ENCODE results near the gene RYR1.
A peak's percentile ranks its signal among the peaks of the same experiment; 100 is the strongest.
"Not testable (repeated sequence)": the region's sequence is repeated elsewhere in the genome, so short reads cannot be mapped to it uniquely, and the experiment has no call there.

The RYR1 gene

DNA sequence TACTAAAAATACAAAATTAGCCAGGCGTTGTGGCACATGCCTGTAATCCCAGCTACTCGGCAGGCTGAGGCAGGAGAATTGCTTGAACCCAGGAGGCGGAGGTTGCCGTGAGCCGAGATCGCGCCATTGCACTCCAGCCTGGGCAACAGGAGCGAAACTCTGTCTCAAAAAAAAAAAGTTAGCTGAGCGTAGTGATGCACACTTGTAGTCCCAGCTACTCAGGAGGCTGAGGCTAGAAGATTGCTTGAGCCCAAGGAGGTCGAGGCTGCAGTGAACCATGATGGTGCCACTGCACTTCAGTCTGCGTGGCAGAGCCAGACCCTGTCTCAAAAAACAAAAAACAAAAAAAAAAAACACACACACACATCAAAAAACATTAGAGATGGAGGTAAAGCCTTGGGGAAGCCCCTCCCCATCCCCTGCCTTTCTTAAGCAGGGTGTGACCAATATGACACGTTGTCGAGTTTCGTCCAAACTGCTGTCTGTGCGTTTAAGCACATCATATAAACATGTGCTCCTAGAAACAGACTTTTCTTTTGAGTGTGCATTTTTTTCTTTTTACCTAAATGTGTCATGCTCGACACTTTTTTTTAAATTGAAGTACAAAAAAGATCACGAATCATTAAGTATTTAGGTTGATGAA, 6.3 kb upstream of the RYR1 start:
- not testable (repeated sequence) for DNase-seq (ENCODE audit: low spot score)

DNA sequence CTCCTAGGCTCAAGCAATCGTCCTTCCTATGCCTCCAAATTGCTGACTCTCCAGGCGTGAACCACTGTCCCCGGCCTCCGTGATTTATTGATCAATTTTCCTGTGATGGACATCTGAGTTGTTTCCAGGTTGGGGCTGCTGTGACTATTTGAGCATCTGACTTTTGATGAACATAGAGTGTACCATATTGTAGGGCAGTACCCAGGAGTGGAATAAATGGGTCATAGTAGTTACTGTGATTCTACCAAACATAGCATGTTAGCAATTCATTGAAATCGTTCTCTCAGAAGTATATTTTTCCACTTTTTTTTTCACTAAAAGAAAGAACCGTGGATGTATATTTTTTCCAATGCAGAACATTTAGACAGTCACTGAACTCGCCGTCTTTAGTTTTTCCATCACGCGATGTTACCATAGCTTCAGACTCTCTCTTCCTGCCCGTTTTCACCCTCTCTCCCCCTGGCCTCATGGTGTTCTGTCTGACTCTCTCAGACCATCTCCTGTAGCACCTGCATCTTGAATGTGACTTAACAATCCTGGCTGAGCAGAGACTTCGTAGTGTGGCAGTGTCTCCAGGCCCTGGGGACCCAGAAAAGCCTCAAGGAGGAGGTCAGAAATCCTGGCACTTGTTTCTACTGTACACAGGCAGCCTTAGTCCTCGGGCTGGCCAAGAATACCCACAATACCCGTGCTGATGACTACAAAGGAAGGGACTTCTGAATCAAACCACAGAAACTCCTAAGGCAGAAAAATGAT, 4.3 kb upstream of the RYR1 start:
- no peak for DNase-seq (ENCODE audit: low spot score)

DNA sequence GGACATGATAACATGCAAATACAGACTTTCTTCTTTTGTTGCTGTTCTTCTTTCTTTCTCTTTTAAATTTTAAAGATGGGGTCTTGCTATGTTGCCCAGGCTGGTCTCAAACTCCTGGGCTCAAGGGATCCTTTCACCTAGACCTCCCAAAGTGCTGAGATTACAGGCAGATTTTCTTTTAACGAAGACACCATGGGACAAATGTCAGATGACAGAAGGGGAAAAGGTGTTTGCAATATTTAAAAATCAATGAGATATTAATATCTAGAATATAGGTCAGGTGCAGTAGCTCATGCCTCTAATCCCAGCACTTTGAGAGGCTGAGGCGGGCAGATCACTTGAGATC, 3.7 kb upstream of the RYR1 start:
- no peak for DNase-seq (ENCODE audit: low spot score)

GRCh38 chr19:38430931-38431330, 2.6 kb upstream of the RYR1 start:
- DNase-seq (ENCODE audit: low spot score), result no peak

GRCh38 chr19:38434549-38435051, 1.1 kb downstream of the RYR1 start:
- peak; percentile 87 for DNase-seq (ENCODE audit: low spot score)

DNA sequence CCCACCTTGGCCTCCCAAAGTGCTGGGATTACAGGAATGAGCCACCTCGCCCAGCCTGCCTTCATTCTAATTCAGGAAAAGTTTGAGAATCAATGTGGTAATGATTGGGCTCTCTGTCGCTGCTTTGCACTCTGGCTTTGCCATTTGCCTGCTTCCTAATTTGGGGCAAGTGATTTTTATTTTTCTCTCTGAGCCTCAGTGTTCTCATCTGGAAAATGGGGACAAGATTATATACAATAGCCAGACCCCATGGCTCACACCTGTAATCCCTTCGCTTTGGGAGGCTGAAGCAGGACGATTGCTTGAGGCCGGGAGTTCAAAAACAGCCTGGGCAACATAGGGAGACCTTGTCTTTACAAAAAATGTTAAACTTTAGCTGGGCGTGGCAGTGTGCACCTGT, 3.8 kb downstream of the RYR1 start:
- DNase-seq (ENCODE audit: low spot score), result no peak

DNA sequence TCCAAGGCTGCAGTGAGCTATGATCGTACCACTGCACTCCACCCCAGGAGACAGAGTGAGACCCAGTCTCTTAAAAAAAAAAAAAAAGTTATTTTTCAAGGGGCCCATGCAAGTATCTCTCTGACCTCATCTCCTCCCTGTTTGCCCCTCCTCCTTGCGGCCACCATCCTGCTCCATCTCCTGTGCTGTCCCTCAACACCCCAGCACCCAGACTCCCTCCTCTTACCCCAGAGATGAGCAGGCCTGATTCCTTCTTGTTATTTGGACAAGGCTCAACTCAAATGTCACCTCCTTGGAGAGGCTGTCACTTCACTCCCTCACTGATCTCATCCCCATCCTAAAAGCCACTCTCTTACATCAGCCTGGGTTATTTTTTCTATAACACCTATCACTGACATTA, 4.4 kb downstream of the RYR1 start:
- DNase-seq (ENCODE audit: low spot score), result no peak

- DNase-seq (ENCODE audit: low spot score), result no peak
These were observed 7.1 kb downstream of the RYR1 start for GRCh38 chr19:38440592-38440991.

DNA sequence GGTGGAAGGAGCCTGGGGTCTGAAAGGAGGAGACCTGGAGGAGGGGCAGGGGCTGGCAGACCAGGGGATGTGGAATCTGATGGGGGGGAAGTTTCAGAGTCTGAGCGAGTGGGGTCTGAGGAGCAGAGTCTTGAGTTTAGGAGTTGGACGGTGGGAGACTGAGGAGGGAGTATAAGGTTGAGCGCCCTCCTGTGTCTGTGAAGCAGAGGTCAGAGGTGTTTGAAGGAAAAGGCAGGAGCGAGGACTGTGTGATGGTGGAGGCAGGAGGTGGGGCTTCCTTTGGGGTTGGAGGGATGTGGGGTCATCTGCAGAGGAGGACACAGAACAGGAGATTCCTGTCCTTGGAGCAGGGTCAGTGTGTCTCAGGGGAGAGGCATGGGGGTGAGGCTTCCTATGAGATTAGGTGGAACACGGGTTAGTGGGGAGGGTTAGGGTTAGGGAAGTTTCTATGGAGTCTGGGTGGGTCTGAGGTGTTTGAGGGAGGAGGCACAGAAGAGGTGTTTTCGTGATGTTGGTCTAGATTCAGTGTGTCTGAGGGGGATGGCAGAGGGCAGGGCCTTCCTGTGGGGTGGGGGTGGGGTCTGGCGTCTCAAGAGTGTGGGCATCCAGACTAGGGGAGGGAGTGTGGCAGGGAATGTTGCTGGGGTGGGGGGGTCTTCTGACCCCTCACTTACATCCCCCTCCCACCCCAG, 8.3 kb downstream of the RYR1 start:
- DNase-seq (ENCODE audit: low spot score), result peak; percentile 77

DNA sequence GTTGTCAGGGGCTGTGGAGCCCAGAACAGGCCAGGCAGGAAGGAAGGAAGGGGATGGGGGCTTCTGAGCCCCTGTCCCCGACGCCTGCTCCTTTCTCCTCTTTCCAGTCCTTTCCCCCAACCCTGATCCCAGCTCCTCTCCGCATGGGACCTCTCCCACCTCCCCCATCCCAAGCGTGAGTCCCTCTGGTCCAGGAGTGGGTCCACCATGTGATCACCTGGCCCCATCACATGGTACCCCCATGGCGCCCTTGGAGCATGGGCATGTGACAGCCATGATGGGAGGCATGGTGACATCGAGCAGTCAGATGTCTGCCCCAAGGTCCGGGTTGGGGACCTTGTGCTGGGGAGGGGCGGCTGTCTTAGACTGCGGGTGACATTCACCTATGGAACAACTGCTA, 9.2 kb downstream of the RYR1 start:
- no peak for DNase-seq (ENCODE audit: low spot score)

GRCh38 chr19:38443458-38443999, 10.0 kb downstream of the RYR1 start:
- DNase-seq (ENCODE audit: low spot score), result peak; percentile 5

DNA sequence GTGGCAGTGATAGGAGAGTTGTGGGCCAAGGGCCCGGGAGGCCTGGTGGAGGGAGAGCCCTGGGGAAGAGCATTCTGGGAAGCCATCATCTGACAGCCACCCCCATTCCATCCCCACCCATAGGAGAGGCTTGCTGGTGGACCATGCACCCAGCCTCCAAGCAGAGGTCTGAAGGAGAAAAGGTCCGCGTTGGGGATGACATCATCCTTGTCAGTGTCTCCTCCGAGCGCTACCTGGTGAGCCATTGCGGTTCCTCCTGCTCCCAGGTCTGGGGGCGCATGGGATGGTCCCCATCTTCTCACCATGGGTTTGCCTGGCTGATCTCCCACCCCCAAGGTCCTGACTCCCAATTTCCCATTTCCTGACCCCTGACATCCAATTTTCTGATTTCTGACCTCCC, 10.5 kb downstream of the RYR1 start:
- peak; percentile 6 for DNase-seq (ENCODE audit: low spot score)

GRCh38 chr19:38445362-38445761, 11.9 kb downstream of the RYR1 start:
- DNase-seq (ENCODE audit: low spot score), result peak; percentile 5

- no peak for DNase-seq (ENCODE audit: low spot score)
These were observed 14.7 kb downstream of the RYR1 start for GRCh38 chr19:38448225-38448624.

DNA sequence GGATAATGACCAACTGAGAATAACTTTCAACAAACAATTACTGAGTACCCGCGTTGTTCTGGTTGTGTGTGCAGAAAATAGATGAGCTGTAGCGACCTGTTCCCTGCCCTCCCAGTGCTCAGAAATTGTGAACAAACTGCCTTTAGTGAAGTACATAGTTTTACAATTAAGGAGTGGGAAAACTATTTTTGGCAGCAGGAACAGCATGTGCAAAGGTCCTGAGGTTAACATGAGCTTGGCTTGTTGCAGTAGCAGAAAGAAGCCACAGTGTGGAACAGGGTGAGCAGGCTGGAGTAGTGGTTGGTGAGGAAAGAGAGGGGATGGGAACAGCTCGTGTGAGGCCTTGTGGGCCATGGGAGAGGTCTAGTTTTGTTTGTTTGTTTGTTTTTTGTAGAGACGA, 16.0 kb downstream of the RYR1 start:
- DNase-seq (ENCODE audit: low spot score), result no peak

DNA sequence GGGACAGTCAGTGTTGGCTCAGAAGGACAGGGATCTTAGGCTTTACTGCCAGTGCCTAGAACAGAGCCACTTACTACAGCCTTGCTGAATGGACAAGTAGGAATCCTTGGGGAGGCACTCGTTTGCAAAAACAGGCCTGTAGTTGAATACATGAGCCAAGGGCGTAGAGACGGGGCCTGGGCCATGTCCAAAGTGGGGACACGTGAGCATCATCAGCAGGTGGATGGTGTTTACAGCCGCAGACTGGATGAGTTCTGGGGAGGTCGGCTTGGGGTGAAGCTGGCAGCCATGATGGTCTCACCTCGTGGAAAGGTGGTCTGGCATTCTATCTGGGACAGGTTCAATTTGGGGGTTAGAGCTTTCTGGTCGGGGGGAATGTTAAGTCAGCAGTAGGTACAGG, 17.5 kb downstream of the RYR1 start:
- no peak for DNase-seq (ENCODE audit: low spot score)

DNA sequence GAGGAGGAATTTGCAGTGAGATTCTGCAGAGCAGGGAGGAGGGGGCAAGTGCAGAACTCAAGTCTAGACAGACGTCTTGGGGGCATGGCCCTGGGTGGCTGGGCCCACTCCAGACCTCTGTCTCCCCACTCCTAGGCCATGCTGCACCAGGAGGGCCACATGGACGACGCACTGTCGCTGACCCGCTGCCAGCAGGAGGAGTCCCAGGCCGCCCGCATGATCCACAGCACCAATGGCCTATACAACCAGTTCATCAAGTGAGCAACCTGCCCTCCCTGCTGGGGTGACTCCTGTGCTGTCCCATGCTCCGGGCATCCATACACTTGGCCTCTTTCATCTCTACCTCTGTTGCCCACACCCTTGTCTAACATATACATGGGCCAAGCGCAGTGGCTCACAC, 18.1 kb downstream of the RYR1 start:
- DNase-seq (ENCODE audit: low spot score), result no peak

DNA sequence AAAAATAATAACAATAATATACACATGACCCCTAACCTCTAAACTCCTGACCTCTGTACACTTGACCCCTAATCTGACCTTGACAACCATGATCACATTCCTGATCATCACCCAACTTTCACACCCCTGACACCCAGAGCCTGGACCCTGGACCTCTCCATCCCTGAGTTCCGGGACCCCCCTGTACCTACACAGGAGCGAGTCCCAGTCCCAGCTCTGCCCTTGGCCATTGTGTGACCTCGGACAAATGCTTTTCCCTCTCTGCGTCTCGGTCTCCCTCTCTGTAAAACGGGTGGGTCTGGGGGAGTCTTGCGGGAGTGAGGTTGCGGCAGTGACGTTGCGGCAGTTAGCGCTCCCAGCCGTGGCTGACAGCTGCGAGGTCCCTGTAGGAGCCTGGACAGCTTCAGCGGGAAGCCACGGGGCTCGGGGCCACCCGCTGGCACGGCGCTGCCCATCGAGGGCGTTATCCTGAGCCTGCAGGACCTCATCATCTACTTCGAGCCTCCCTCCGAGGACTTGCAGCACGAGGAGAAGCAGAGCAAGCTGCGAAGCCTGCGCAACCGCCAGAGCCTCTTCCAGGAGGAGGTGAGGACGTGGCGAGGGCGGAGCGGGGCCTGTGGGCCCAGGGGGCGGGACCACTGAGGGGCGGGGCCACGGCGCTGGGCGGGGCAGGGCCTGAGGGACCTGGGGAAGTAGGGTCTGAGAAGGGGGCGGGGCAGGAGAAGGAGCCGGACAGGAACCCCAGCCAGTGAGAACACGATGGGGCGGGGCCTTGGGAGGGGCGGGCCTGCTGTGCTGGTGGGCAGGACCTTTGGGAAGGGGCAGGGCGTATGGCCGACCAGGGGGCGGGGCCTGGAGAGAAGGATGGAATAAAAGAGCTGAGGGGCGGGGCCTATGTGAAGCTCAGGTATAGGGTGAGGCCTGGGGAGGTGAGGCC, 19.2 kb downstream of the RYR1 start:
- DNase-seq (ENCODE audit: low spot score), result peak; percentile 98

GRCh38 chr19:38453596-38453995, 20.1 kb downstream of the RYR1 start:
- no peak for DNase-seq (ENCODE audit: low spot score)

- DNase-seq (ENCODE audit: low spot score), result peak; percentile 78
These were observed 21.5 kb downstream of the RYR1 start for GRCh38 chr19:38455031-38455430.

DNA sequence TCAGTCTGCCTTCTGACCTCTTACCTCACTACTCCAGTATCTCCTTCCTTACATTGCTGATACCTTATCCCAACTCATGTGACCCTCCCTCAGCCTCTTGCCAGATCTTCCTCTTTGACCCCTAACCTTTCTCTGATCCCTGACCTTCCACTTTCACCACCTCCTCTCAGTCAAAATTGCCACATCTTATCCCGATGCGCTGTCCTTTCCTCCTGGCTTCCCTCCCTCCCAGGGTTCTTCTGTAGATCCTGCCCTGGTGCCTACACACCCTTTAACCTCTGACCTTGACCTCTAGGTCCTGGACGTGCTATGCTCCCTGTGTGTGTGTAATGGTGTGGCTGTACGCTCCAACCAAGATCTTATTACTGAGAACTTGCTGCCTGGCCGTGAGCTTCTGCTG, 23.7 kb downstream of the RYR1 start:
- DNase-seq (ENCODE audit: low spot score), result no peak
